Ramos (cell line): ENCODE results near the gene TMPRSS4.

Experiments
- in situ Hi-C: fragments of 300-500 bp; cut with MboI; formaldehyde crosslinking; loops from one replicate; pipeline ENCODE4 v1.14.3; 2022; ENCODE audit warnings: low sequenced_read_pairs; ENCODE audit not compliant: unreplicated experiment

TMPRSS4 gene

DNA sequence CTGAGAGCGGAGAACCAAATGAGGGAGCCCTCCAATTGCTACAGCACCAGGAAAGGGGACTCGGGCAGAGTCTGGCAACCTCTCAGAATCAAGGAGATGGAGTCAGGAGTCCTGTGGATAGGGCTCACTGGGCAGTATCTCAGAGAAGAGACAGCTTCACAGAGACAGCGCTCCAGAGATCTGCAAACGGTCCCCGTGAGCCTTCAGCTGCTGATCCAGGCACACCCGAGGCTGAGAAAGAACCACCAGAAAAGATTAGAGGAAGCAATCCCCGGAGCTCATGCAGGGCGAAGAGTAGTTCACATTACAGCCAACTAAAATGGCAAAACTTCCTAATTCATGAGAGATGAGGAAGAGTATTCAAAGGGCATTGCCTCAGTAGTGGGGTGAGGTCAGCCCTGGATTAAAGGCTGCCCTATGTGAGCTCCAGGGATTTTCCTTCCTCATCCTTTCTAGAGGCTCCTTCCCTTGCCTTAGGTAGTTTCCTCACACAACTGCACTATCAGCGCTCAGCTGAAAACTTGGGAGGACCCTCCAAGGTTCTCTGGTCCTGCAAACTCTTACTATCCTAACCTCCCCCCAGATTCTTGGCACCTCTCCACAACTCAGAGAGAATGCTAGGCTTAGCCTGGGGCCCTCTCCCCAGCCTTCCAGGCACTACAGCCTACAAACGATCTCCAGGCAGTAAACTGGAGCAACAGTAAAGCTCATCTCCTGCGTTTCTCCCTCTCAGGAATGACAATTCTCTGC, 52.0 kb downstream of the TMPRSS4 start:
- in situ Hi-C loops: no loop called here

DNA sequence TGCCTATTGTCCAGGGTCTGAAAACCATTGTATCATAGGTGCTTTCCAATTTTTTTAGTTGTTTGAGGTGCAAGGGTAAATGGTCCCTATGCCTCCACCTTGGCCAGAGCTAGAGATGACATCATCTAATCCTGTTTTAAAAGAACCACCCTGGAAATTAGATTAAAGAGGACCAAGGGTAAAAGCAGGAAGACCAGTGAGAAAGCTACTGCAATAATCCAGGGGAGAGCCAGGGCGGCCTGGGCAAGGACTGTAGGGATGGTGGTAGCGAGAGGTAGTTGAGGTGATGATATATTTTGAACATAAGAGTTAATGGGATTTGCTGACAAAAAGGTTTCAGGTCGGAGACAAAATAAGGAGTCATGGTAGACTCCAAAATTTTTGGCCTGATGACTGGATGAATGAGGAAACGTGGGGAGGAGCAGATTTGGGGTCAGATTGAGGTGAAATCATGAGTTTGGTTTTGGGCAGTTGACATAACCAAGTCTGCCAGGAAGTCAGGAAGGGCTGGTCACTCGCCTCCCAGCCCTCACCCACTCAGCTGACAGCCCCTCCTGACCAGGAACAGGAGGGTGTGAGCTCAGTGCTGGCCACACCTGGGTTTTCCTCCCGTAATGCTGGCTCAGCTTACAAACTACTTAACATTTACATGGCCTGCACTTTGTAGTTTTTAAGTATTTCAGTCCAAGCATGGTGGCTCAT, 52.7 kb downstream of the TMPRSS4 start:
- in situ Hi-C loops: no loop called here

DNA sequence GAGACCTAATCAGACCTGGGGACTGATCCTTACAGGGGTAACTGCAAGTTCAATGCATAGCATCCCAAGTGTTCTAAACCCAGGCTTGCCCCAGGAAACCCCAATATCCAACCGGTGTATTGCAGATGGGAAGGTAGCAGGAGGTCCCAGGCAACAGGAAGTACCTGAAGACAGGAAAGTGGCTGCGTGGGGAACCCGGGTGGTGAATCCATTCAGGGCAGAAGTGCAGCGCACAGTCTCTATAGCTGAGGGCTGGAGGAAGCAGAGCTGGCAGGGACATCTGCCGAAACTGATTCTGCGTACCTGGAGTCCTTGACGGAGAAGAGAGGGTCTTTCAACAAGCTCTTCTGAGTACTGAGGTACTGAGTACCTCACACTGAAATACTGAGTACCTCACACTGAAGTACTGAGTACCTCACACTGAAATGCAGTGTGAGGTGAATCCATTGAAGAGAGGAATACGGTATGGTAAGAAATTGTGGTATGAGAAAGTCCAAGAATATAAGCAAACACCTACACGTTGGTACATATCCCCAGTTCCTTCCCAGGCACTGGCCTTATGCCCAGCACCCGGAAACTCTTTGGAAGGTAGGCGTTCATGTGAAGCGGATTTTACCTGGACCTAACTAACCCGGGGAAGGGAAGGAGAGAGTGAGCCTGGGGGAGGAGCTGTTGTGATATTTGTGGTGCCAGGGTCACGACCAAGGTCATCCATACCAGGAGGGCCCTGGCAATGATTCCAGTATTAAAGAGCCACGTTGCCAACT, 55.7 kb downstream of the TMPRSS4 start:
- in situ Hi-C loops: no loop called here

DNA sequence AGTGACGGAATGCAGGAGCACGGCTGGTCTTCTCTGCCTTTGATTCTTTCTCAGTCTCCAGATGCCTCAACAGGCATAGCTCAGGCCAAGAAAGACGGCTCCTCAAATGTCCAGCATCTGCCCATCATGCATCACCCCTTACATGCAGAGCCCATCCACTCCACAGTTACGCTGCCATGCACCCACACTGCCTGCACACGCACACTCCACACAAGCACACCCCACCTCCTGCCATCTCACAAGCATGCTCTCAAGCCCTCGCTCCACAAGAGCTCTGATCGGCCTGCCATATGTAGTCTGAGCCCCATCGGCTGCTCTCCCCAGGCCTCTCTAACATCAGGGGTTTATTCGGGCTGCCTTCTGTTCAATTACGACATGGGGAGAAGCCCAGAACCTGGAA, 56.9 kb downstream of the TMPRSS4 start:
- in situ Hi-C loops: no loop called here

DNA sequence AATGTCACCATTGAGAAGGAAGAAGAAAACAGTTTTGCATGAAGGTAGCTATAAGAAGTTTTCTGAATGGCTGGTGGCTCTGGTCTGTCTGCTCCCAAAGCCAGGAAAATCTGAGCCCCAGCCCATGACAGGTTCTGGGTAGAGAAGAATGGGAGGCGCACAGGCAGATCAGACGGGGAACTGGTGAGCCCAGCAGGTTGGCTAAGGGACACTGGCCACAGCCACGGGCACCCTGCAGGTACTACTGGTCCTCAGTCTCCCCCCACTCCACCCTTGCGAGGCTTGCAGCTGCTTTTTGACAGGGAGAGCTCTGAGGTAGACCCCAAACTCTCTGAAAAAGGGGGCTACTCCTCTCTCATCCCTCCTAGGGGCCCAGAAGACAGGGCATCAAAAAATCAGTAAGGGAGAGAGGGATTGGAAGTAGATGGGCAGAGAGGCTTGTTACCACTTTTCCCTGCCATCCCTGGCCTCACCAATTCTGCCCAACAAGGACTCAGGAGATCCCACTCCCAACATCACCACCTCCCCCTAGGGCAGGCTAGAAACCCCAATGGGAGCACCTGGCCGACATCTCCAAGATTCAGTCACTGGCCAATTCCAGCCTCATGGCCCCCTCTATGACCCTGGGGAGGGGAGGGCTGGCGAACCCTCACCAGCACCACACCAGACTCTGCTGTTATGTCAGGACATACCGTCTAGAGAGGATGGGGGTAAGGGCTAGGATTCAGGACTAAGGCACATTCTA, 58.3 kb downstream of the TMPRSS4 start:
- in situ Hi-C loops: no loop called here

DNA sequence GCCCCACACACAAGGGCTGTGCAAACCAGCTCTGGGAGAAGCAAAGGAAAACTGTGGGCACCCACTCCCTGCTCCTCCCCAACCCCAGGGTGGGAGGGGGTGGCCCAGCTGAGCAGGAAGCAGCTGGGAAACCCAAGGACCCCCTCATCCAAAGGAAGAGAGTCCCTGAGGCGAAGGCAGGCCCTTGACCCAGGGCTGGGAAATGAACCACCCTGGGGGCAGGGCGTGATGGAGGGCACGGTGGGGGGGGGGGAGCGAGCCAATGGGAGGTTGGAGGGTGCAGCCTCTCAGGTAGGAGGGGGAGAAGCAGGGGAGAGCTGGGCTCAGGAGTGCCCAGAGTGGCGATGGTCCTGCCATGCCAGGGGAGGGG, 58.9 kb downstream of the TMPRSS4 start:
- in situ Hi-C loops: no loop called here

DNA sequence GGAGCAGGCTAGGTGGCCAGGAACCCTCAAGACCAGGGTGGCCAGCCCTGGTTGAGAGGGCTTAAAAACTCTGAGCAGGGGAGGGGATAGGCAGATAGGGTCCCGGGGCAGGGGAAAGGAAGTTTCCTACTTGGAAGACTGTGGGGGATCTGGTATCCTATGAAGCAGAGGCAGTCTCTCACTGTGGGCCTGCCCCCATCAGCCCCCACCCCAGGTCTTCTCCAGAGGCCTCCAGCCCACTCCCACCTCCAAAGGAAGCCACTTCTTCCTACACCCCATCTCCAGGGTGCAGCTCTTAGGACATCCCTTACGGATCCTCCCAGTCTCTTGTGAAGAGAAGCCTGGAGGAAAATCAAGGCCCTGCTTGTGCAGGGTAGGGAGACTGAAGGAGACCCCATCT, 59.5 kb downstream of the TMPRSS4 start:
- in situ Hi-C loops: no loop called here

DNA sequence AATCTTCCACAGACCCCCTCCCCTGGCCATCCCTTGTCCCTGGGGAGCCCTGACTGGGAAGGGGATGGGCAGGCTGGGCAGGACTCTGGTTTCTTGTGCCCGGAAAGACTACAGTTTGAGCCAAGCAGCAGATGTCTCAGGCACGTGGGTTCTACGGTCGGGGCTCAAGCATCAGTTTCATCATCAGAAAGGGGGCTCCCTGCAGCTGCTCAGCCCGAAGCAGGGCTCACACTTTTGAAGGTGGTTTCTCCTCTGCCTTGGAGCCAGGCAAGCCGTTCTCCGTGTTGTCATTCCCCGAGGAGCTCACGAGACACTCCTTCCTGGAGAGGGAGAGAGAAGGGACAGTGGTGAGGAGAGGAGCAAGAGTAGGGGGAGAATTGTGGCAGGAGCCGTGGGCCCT, 59.9 kb downstream of the TMPRSS4 start:
- in situ Hi-C loops: no loop called here

DNA sequence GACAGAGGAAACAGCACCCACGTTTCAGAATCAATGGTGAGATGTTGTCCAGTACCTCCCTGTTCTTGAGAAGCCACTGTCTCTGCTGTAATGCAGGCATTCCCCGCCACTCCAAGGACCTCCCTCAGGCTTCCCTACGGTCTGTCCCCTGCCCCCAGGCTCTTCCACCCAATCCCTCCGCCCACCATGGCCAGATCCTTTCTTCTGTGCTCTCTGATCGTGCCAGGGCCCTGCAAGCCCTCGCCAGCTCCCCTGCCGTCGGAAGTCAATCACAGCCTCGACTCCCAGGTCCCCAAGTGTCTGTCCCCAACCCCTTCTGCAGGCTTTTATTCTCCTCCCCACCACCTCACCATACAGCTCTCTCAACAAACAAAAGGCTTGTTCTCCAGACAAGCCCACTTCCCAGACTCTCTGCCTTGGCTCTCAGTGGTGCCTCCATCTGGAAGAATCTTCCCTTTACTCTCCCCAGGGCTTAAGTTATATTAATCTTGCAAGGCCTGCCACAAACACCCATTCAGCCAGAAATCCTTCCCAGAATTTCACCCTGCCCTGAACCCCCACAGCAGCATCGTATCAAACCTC, 62.1 kb downstream of the TMPRSS4 start:
- in situ Hi-C loops: no loop called here

DNA sequence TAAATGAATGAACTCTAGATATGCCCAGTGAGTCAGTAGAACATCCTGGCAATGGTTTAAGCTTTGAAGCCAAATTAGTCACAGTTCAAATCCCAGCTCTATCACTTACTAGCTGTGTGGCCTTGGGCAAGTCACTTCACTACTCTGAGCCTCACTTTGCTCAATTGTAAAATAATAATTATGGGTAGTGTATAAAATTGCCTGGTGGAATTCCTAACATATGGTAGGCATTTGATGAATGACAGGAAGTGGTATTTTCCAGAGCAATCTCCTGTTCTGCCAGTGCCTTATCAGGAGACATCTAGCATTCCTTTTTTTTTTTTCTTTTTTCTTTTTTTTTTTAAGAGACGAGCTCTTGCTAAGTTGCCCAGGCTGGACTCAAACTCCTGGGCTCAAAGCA, 62.7 kb downstream of the TMPRSS4 start:
- in situ Hi-C loops: no loop called here

DNA sequence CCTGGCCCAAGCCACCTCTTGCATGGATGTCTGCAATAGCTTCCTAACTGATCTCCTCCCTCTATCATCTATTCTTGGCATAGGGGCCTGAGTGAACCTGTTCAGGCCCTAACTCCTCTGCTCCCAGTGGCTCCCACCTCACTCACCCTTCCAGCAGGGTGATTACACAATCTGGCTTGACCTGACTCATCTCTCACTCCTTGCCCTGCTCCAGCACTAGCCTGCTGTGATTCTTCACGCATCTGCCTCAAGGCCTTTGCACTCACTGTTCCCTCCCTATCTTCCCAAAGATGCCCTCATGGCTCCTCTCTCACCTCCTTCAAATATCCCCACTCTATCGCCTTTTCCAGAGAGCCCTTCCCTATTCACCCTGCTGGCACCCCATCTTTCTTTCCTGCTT, 65.2 kb downstream of the TMPRSS4 start:
- in situ Hi-C loops: no loop called here

DNA sequence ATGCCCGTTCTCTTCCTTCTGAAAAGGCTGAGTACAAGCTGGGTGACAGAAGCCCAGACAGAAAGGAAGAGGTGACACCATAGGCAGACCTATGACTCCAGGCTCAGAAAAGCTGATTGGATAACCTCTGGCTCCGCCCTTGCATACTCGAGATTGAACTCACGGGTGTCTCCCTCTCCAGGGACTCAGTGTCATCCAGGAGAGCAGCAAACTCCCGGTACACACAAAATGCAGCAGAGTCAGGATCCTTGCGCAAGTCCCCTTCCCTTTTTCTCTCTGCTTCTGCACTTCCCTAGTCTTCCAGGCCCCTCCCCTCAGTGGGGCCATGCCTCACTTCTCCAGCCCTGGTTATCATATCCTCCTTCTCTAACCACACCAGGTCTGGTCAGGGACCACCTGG, 65.9 kb downstream of the TMPRSS4 start:
- in situ Hi-C loops: no loop called here

DNA sequence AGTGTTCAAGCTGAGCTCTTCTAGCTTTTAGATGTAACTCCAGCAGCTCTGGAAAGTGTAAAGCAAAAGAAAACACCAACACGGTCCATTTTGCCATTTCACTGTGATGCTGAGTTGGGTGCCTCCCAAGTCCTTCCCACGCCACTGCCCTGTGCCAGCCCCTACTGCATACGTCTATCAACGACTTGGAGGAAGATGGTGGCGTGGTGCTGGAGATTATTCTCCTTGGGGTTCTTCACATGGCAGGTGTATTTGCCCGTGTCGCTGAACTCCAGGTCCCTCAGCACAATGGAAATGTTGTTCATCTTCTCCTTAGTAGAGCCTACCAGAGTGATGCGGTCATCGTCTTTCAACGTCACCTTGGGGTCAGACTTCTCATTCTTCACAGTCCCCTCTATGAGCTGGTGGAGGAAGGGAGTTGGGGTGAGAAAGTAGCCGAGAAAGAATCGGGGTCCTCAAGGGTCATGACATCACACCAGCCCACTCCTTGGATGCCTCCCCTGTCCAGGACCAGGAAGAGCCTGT, 66.8 kb downstream of the TMPRSS4 start:
- in situ Hi-C loops: no loop called here

DNA sequence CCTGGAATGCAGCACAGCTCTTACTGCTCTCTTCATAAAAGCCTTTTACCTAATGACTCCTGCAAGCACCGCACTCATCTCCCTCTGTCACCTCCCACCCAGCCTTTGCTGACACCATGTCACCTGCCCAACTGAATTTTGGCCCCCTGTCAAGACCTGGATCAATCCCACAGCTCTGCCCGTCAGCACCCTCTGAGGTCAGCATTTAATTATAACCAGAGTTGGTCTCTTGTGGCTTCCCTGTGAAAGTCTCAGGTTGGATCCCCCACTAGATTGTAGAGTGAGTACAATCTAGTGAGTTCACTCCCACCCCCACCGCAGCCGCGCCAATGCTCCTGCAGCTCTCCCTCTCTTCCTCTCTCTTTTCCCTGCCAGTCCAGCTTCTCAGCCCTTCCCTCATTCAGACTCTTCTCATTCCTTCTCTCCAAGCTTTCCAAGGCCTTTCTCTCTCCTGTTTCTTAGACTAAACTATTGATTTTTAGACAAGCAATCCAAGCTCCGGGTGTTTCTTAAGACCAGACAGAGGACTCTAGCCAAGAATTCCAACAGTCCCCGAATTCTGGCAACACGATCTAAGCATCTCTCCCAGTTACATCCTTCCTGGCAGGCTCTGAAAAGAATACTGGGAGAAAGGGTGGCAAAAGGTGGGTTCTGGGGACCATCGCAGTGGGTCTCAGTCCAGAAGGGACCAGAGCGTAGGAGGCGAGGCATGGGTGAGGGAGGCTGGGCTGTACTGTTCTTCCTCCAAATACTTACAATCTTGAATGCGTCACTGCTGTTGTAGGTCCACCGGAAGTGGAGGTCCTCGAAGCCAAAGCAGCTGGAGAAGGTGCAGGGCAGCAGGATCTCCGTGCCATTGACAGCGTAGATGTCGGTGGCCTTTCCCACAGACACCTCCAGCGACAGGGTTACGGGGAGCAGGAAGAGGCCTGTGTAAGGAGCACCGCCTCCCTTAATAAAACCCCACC, 67.7 kb downstream of the TMPRSS4 start:
- in situ Hi-C loops: no loop called here

DNA sequence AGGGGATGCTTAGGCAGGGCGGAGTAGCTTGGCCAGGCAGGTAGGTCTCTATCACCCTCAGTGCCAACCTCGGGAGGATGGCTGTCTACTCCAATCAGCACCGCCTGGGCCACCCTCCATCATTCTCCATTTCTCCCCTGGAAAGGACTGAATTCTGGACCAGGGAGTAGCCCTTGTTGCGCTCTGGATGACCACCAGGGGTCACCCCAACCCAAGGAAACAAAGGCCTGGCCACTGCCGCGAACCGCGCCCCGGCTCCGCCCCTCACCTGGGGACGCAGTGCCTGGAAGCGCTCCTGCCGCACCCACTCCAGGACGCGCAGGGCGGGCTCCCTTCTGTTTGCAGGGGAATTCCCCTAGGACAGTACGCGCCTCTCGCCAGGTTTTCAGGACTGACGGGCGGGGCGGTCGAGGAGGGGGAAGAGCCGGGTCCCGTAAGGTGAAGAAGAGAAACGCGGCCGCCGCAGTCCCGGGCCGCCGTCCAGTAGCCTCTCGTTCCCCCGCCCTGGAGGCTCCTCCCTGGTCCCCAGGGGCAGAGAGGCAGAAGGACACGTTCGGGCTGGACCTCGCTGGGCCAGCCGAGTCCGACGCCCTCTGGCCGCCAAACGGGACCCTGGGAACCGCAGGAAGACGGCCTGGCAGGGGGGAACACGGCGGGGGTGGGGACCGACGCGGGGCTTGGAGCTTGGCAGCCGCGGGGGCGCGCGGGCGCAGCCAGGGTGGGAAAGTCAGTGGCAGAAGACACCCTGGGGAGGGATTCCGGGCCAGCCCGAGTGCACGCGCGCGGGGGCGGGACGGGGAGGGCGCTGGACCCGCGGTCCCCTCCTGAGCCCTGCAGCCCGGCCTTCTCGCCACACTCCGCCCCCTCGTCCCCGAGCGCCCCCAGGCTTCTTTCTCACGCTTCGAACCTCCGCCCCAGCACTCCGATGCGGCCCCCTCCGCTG, 68.7 kb downstream of the TMPRSS4 start:
- in situ Hi-C loops: no loop called here

DNA sequence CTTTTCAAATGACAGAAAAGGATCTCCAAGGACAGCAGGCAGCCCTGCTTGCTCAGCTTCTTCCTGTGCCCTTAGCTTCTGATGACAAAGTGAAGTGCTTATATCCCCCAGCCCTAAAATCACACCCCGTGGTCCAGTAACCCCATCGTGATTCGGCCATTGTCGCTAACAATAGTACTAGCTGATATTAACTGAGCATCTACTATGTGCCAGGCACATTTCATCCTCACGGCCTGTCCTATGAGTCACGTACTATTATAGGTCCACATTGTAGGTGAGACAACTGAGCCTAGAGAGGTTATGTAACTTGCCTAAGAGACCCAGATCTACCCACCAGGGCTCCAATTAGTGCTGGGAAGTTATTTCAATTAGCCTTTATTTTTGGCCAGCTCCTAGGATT, 69.7 kb downstream of the TMPRSS4 start:
- in situ Hi-C loops: no loop called here

DNA sequence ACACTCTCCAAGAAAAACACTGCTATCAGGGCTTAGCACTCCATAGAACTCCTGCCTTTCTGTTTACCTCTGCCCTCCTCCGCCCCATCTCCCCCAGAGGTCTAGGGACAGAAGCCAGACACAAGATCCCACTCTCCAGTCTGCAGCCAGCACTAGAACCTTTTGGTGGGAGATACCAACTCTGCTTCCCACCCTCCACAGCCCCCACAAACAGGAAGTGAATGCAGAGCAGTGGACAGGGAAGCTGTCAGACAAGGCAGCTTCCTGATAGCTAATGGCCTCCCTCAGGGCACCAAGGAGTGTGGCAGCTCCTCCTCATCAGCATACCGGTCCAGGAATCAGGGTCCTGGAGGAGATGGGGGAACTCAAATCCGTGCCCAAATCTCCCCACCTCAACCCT, 70.6 kb downstream of the TMPRSS4 start:
- in situ Hi-C loops: no loop called here

DNA sequence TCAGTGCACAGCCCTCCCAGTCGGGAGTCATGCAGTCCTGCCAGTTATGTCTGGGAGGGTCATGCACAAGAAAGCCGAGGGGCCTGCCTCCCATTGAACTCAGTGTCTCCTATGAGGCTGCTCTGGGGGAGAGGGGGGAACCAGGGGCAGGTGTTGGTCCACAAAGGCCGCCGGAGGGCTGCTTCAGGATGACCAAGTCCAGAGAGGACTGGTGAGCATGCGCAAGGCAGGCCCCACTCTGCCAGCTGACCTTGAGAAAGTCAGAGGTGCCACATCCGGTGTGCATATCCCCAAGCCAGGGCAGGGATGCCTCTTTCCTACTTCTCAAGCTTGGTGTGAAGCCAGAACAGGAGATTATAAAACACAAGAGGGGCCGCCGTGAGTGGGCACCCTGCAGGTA, 71.4 kb downstream of the TMPRSS4 start:
- in situ Hi-C loops: no loop called here
